HG02623 (cell line): ENCODE measurements around the gene GOLGA7B.

Experiments
- ATAC-seq: cut with Tn5 transposase; IDR thresholded peaks from one replicate; pipeline ENCODE4 v1.9.1; 2021; ENCODE audit warnings: moderate library complexity; ENCODE audit not compliant: unreplicated experiment

Gene GOLGA7B

GRCh38 chr10:97866524-97867219 lies 17.0 kb downstream of the GOLGA7B start:
- no peak for ATAC-seq

- no peak for ATAC-seq
Measured at GRCh38 chr10:97867220-97867800, 17.7 kb downstream of the GOLGA7B start.

GRCh38 chr10:97868134-97868685 lies 18.6 kb downstream of the GOLGA7B start:
- no peak for ATAC-seq

GRCh38 chr10:97869091-97870042 lies 19.7 kb downstream of the GOLGA7B start:
- peak; percentile 86 for ATAC-seq

GRCh38 chr10:97870990-97871389 lies 21.3 kb downstream of the GOLGA7B start:
- no peak for ATAC-seq

GRCh38 chr10:97873569-97873968 lies 23.9 kb downstream of the GOLGA7B start:
- no peak for ATAC-seq

- no peak for ATAC-seq
Measured at GRCh38 chr10:97874332-97874731, 24.7 kb downstream of the GOLGA7B start.

- ATAC-seq = no peak
Measured at GRCh38 chr10:97875391-97875790, 25.7 kb downstream of the GOLGA7B start.

- no peak for ATAC-seq
Measured at GRCh38 chr10:97876402-97876801, 26.8 kb downstream of the GOLGA7B start.

GRCh38 chr10:97879241-97879640 lies 29.6 kb downstream of the GOLGA7B start:
- no peak for ATAC-seq

GRCh38 chr10:97880109-97880508 lies 30.5 kb downstream of the GOLGA7B start:
- no peak for ATAC-seq

- no peak for ATAC-seq
Measured at GRCh38 chr10:97882142-97883091, 32.8 kb downstream of the GOLGA7B start.

GRCh38 chr10:97883092-97883485 lies 33.4 kb downstream of the GOLGA7B start:
- ATAC-seq = no peak

- no peak for ATAC-seq
Measured at GRCh38 chr10:97886286-97886685, 36.6 kb downstream of the GOLGA7B start.

GRCh38 chr10:97887399-97887798 lies 37.8 kb downstream of the GOLGA7B start:
- no peak for ATAC-seq

GRCh38 chr10:97888134-97888533 lies 38.5 kb downstream of the GOLGA7B start:
- ATAC-seq = no peak

- no peak for ATAC-seq
Measured at GRCh38 chr10:97888641-97889262, 39.1 kb downstream of the GOLGA7B start.

GRCh38 chr10:97889461-97890265 lies 40.0 kb downstream of the GOLGA7B start:
- no peak for ATAC-seq
